CD4-positive, alpha-beta T cell treated with Interleukin-1 beta for 1 hour (primary cell): ENCODE results near the gene C3orf20.

ENCODE experiments used
- DNase-seq, 2 donors: peaks; one replicate each; pipeline ENCODE4 v3.0.0-alpha.2; 2020 to 2022

The C3orf20 gene

GRCh38 chr3:14761866-14762265 lies 86.9 kb downstream of the C3orf20 start:
- DNase-seq, result no peak

- no peak for DNase-seq
Measured at GRCh38 chr3:14762701-14763100, 87.8 kb downstream of the C3orf20 start.

GRCh38 chr3:14764331-14765059 lies 89.6 kb downstream of the C3orf20 start:
- DNase-seq, result no peak

- no peak for DNase-seq
Measured at GRCh38 chr3:14765060-14765400, 90.1 kb downstream of the C3orf20 start.

- DNase-seq, result no peak
Measured at GRCh38 chr3:14765576-14766427, 90.9 kb downstream of the C3orf20 start.

GRCh38 chr3:14766428-14767244 lies 91.7 kb downstream of the C3orf20 start:
- DNase-seq, result no peak

GRCh38 chr3:14767245-14768051 lies 92.5 kb downstream of the C3orf20 start:
- no peak for DNase-seq

GRCh38 chr3:14768182-14768790 lies 93.3 kb downstream of the C3orf20 start:
- DNase-seq, result no peak

GRCh38 chr3:14768881-14769280 lies 93.9 kb downstream of the C3orf20 start:
- no peak for DNase-seq

GRCh38 chr3:14769544-14770325 lies 94.8 kb downstream of the C3orf20 start:
- no peak for DNase-seq

GRCh38 chr3:14770591-14770990 lies 95.7 kb downstream of the C3orf20 start:
- no peak for DNase-seq

- no peak for DNase-seq
Measured at GRCh38 chr3:14771593-14772497, 96.9 kb downstream of the C3orf20 start.

GRCh38 chr3:14772533-14773138 lies 97.7 kb downstream of the C3orf20 start:
- DNase-seq, result no peak

- DNase-seq, result no peak
Measured at GRCh38 chr3:14773281-14773680, 98.3 kb downstream of the C3orf20 start.

- DNase-seq, result no peak
Measured at GRCh38 chr3:14773691-14774128, 98.8 kb downstream of the C3orf20 start.

GRCh38 chr3:14774431-14774830 lies 99.5 kb downstream of the C3orf20 start:
- no peak for DNase-seq

- DNase-seq, result no peak
Measured at GRCh38 chr3:14775011-14775410, 100.1 kb downstream of the C3orf20 start.

- DNase-seq, result no peak
Measured at GRCh38 chr3:14775563-14775962, 100.6 kb downstream of the C3orf20 start.

GRCh38 chr3:14779069-14779685 lies 104.2 kb downstream of the C3orf20 start:
- DNase-seq, result no peak
